Measurements from ENCODE around the gene RHCG. TPM values are rescaled to one million over a fixed set of nuclear protein-coding genes. Genes with fewer than 3 reads are reported as not detected.

Gene RHCG
- total RNA-seq, 4 donors from 2014 or later, result not detected

- no peaks in the 10 kb centered on the region for H3K36me3 ChIP-seq
- H3K27me3 ChIP-seq, result no peaks in the 10 kb centered on the region
- ATAC-seq (no peak), DNase-seq (no peak)
- no peak overlapping the region for H3K27ac ChIP-seq
- no peaks in the 10 kb centered on the region for H3K9me3 ChIP-seq
- TF ChIP-seq CTCF (IDR thresholded peaks at IDR 0.05 in 4 of 5, conservative IDR thresholded peaks at IDR 0.05 in 1 of 5), result no peak
- TF ChIP-seq POLR2A (IDR thresholded peaks at IDR 0.05), result no peak
- in situ Hi-C loops (cut with MboI; ENCODE audit: low sequenced_read_pairs in 4 of 4) (no loop called here), intact Hi-C loops (cut with DNase I; ENCODE audit: low total_unique reads) (no loop called here)
- no peak overlapping the region for H3K4me3 ChIP-seq
- no peaks in the 10 kb centered on the region for H3K4me1 ChIP-seq
Observed at GRCh38 chr15:89533861-89534544, 37.6 kb upstream of the RHCG start.

DNA sequence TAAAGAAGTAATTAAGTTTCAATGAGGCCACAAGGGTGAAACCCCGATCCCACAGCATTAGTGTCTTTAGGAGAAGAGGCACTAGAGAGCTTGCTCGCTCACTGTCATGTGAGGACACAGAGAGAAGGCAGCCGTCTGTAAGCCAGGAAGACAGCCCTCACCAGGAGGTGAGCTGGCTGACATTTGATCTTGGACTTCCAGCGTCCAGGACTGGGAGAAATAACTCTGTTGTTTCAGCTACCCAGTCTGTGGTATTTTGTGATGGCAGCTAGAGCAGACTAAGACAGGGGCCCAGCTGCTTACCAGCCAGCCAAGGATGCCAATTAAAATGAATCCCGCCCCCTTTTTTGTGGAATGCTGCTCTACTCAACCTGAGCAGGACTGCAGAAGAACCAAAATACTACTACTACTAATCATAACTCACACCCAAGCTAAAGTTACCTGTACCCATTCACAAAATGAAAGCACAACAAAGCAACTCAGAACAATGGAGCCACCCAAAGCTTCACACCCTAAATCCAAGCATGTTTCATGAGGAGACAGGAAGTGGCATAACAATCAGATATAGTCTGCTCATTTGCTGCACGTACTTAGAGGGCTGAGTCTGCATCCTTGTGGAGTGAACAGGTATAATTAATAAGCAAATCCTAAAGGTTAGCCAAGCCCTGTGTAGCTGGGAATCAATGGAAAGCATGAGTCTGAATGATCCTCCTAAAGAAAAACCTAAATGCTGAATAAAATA lies 35.6 kb upstream of the RHCG start:
- intact Hi-C loops (cut with DNase I; ENCODE audit: low total_unique reads), result no loop called here
- Histone ChIP-seq H3K4me1 (no peaks in the 10 kb centered on the region), H3K9me3 (no peaks in the 10 kb centered on the region), H3K27me3 (no peaks in the 10 kb centered on the region), H3K36me3 (no peaks in the 10 kb centered on the region), H3K27ac (no peak overlapping the region), H3K4me3 (no peak overlapping the region)
- in situ Hi-C loops (cut with MboI; ENCODE audit: low sequenced_read_pairs in 4 of 4), result no loop called here
- ATAC-seq (no peak), DNase-seq (no peak)
- TF ChIP-seq CTCF (IDR thresholded peaks at IDR 0.05 in 4 of 5, conservative IDR thresholded peaks at IDR 0.05 in 1 of 5) (no peak), POLR2A (IDR thresholded peaks at IDR 0.05) (no peak)

DNA sequence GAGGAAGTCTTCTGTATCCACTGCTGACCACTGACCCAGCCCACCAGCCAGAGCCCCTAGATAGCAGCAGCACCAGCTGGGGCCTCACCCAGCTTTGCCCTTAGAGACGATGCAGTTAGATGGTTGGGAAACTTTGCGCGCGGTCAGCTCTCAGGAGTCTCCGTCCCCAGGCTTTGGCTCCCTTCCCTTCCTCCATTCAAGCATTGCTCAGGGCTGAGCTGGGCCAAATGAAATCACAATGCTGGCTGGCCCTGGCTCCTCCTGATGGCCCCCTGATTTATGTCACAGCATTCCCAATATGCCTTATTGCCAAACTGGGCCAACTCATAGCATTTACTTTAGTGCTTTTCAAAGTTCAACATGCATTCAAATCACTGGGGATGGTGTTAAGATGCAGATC lies 34.6 kb upstream of the RHCG start:
- H3K4me1 ChIP-seq, result no peaks in the 10 kb centered on the region
- no peaks in the 10 kb centered on the region for H3K36me3 ChIP-seq
- in situ Hi-C loops (cut with MboI; ENCODE audit: low sequenced_read_pairs in 4 of 4), result no loop called here
- no peak overlapping the region for H3K27ac ChIP-seq
- no peaks in the 10 kb centered on the region for H3K9me3 ChIP-seq
- no peaks in the 10 kb centered on the region for H3K27me3 ChIP-seq
- intact Hi-C loops (cut with DNase I; ENCODE audit: low total_unique reads), result no loop called here
- ATAC-seq, result no peak
- DNase-seq, result no peak
- H3K4me3 ChIP-seq, result no peak overlapping the region
- TF ChIP-seq POLR2A (IDR thresholded peaks at IDR 0.05) (no peak), CTCF (IDR thresholded peaks at IDR 0.05 in 4 of 5, conservative IDR thresholded peaks at IDR 0.05 in 1 of 5) (no peak)

GRCh38 chr15:89528757-89529352 lies 32.5 kb upstream of the RHCG start:
- ATAC-seq (no peak), DNase-seq (no peak)
- intact Hi-C loops (cut with DNase I; ENCODE audit: low total_unique reads), result no loop called here
- Histone ChIP-seq H3K9me3 (no peaks in the 10 kb centered on the region), H3K36me3 (no peaks in the 10 kb centered on the region), H3K4me3 (no peak overlapping the region), H3K27ac (no peak overlapping the region), H3K4me1 (no peaks in the 10 kb centered on the region), H3K27me3 (no peaks in the 10 kb centered on the region)
- in situ Hi-C loops (cut with MboI; ENCODE audit: low sequenced_read_pairs in 4 of 4), result no loop called here
- TF ChIP-seq POLR2A (IDR thresholded peaks at IDR 0.05) (no peak), CTCF (IDR thresholded peaks at IDR 0.05 in 4 of 5, conservative IDR thresholded peaks at IDR 0.05 in 1 of 5) (no peak)
